CD4-positive, CD25-positive, alpha-beta regulatory T cell (primary cell): Measurements from ENCODE around the gene AIM2. TPM values are rescaled to one million over a fixed set of nuclear protein-coding genes. Genes with fewer than 3 reads are reported as not detected.

Source experiments
- ATAC-seq, 2 donors: fragments of 150-1000 bp; cut with Tn5 transposase; one replicate each; pipeline ENCODE4 v1.10.0; 2021; ENCODE audit warnings: low read depth in 2 of 2, moderate number of reproducible peaks in 2 of 2, moderate library complexity in 1 of 2
- DNase-seq, 3 donors: peaks; one replicate each; pipeline versions ENCODE4 v3.0.0 to v3.0.0-alpha.2; 2012 to 2022; ENCODE audit warnings: mixed read lengths in 1 of 3
- H3K27ac ChIP-seq: one replicate; pipeline ENCODE4 v1.7.0; 2013; ENCODE audit warnings: mild to moderate bottlenecking, low read length; ENCODE audit not compliant: insufficient read depth, poor library complexity, severe bottlenecking
- H3K27me3 ChIP-seq: one replicate; pipeline ENCODE4 v1.7.0; 2013; ENCODE audit warnings: low read length; ENCODE audit not compliant: control insufficient read depth, insufficient read depth
- H3K36me3 ChIP-seq: one replicate; pipeline ENCODE4 v1.7.0; 2013; ENCODE audit warnings: mild to moderate bottlenecking, low read length, moderate library complexity; ENCODE audit not compliant: control insufficient read depth, insufficient read depth
- H3K4me1 ChIP-seq: 2 replicates; pipeline ENCODE4 v1.7.0; 2013; ENCODE audit warnings: mild to moderate bottlenecking, low read length; ENCODE audit not compliant: insufficient read depth, control insufficient read depth, poor library complexity, severe bottlenecking
- H3K4me3 ChIP-seq: one replicate; pipeline ENCODE4 v1.7.0; 2013; ENCODE audit warnings: low read depth, mild to moderate bottlenecking, low read length, moderate library complexity
- H3K9me3 ChIP-seq, 2 experiments: 1 replicate in 1 of 2; 2 replicates in 1 of 2; pipeline ENCODE4 v1.7.0; 2013; ENCODE audit warnings: low read length in 2 of 2, mild to moderate bottlenecking in 1 of 2, moderate library complexity in 1 of 2; ENCODE audit not compliant: control insufficient read depth in 2 of 2
- H3K27ac Mint-ChIP-seq, 3 donors: one replicate each; pipeline ENCODE4 v1.8.0; 2020 to 2022; ENCODE audit warnings: mild to moderate bottlenecking in 3 of 3, mixed read lengths in 3 of 3, moderate library complexity in 2 of 3
- H3K27me3 Mint-ChIP-seq: one replicate; pipeline ENCODE4 v1.8.0; 2022; ENCODE audit warnings: mild to moderate bottlenecking, mixed read lengths
- H3K36me3 Mint-ChIP-seq: one replicate; pipeline ENCODE4 v1.8.0; 2020; ENCODE audit warnings: mixed read lengths
- H3K4me1 Mint-ChIP-seq, 4 donors: one replicate each; pipeline ENCODE4 v1.8.0; 2020 to 2022; ENCODE audit warnings: mixed read lengths in 4 of 4, mild to moderate bottlenecking in 1 of 4
- H3K4me3 Mint-ChIP-seq, 4 donors: one replicate each; pipeline ENCODE4 v1.8.0; 2020 to 2022; ENCODE audit warnings: mild to moderate bottlenecking in 4 of 4, mixed read lengths in 4 of 4, moderate library complexity in 3 of 4
- H3K9me3 Mint-ChIP-seq, 7 donors: one replicate each; pipeline ENCODE4 v1.8.0; 2020 to 2022; ENCODE audit warnings: mixed read lengths in 7 of 7, mild to moderate bottlenecking in 3 of 7, moderate library complexity in 2 of 7
- polyA plus RNA-seq, 4 donors: library from polyadenylated mRNA; unstranded; fragments of 300-500 nt; fragmentation: Illumina TruSeq; gene quantifications; one replicate each; pipeline ENCODE4 v1.2.3, GENCODE V29; 2021
- total RNA-seq: library from RNA; stranded (reverse); gene quantifications from one replicate; pipeline ENCODE4 v1.2.3, GENCODE V29; 2022

Gene AIM2
- total and polyA plus RNA-seq, 5 donors from 2014 or later: 6.2 to 13.5 (median 7.4) TPM

DNA sequence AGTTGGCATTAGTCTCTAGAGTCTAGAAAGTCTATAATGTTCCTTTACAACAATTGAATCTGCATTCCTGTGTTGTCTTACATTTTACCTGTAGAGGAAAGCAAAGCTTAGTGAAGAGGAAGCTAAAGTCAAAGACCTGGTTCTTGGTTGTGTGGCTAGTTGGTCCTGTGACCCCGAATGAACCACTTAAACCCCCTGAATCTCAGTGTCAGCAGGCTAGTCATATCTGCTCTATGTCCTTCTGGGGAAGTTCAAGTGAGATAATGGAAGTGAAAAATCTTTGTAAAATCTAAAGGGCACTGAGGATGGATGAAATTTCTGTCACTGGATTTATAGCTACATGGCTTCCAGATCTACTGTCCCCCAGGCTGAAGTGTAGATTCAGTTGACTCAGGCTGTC is 24.0 kb upstream of the AIM2 start:
- no peak overlapping the region for H3K4me3 ChIP-seq
- H3K36me3 ChIP-seq: no peaks in the 10 kb centered on the region
- Mint-ChIP-seq H3K36me3 (no peaks in the 10 kb centered on the region), H3K4me1 (no peaks in the 10 kb centered on the region), H3K9me3 (no peaks in the 10 kb centered on the region), H3K27me3 (peaks cover 22% of the 10 kb centered on the region), H3K27ac (no peak overlapping the region), H3K4me3 (no peak overlapping the region)
- peaks cover 3% of the 10 kb centered on the region for H3K27me3 ChIP-seq
- H3K9me3 ChIP-seq: no peaks in the 10 kb centered on the region
- ATAC-seq (no peak), DNase-seq (no peak)
- H3K4me1 ChIP-seq: no peaks in the 10 kb centered on the region
- no peak overlapping the region for H3K27ac ChIP-seq

- Mint-ChIP-seq H3K9me3 (no peaks in the 10 kb centered on the region), H3K27ac (no peak overlapping the region), H3K4me1 (no peaks in the 10 kb centered on the region), H3K4me3 (no peak overlapping the region), H3K27me3 (peaks cover 22% of the 10 kb centered on the region), H3K36me3 (no peaks in the 10 kb centered on the region)
- no peak overlapping the region for H3K27ac ChIP-seq
- ATAC-seq: no peak
- no peak overlapping the region for H3K4me3 ChIP-seq
- H3K36me3 ChIP-seq: no peaks in the 10 kb centered on the region
- no peak for DNase-seq
- H3K9me3 ChIP-seq: no peaks in the 10 kb centered on the region
- no peaks in the 10 kb centered on the region for H3K4me1 ChIP-seq
- H3K27me3 ChIP-seq: peaks cover 3% of the 10 kb centered on the region
Observed at GRCh38 chr1:159098596-159098995, 22.0 kb upstream of the AIM2 start.

GRCh38 chr1:159092036-159092760 is 15.6 kb upstream of the AIM2 start:
- peak overlapping the region; percentile 25 for H3K27ac ChIP-seq
- H3K27me3 ChIP-seq: peaks cover 3% of the 10 kb centered on the region
- no peaks in the 10 kb centered on the region for H3K36me3 ChIP-seq
- Mint-ChIP-seq H3K9me3 (no peaks in the 10 kb centered on the region), H3K36me3 (no peaks in the 10 kb centered on the region), H3K27me3 (peaks cover 3% of the 10 kb centered on the region), H3K27ac (peak overlapping the region in 2 of 3 donors; percentile 77 to 79), H3K4me3 (peak overlapping the region in 1 of 4 donors; percentile 11), H3K4me1 (peaks cover 5 to 16% (median 11%) of the 10 kb centered on the region in 4 donors)
- no peak overlapping the region for H3K4me3 ChIP-seq
- ATAC-seq (peak; percentile 48 to 50), DNase-seq (peak in 2 of 3 donors; percentile 13 to 35)
- H3K9me3 ChIP-seq: no peaks in the 10 kb centered on the region
- H3K4me1 ChIP-seq: no peaks in the 10 kb centered on the region

- Histone ChIP-seq H3K9me3 (no peaks in the 10 kb centered on the region), H3K27me3 (no peaks in the 10 kb centered on the region), H3K4me1 (no peaks in the 10 kb centered on the region), H3K27ac (no peak overlapping the region), H3K36me3 (no peaks in the 10 kb centered on the region), H3K4me3 (no peak overlapping the region)
- Mint-ChIP-seq H3K4me1 (peaks cover 5 to 16% (median 11%) of the 10 kb centered on the region in 4 donors), H3K27ac (peak overlapping the region; percentile 2 to 53 (median 11)), H3K4me3 (no peak overlapping the region), H3K27me3 (no peaks in the 10 kb centered on the region), H3K36me3 (no peaks in the 10 kb centered on the region), H3K9me3 (no peaks in the 10 kb centered on the region)
- DNase-seq (peak in 2 of 3 donors; percentile 5 to 34), ATAC-seq (peak; percentile 46 to 63)
Observed at GRCh38 chr1:159091607-159092031, 15.1 kb upstream of the AIM2 start.

GRCh38 chr1:159091180-159091560 is 14.6 kb upstream of the AIM2 start:
- H3K27me3 ChIP-seq: no peaks in the 10 kb centered on the region
- H3K9me3 Mint-ChIP-seq: no peaks in the 10 kb centered on the region
- no peaks in the 10 kb centered on the region for H3K36me3 Mint-ChIP-seq

DNA sequence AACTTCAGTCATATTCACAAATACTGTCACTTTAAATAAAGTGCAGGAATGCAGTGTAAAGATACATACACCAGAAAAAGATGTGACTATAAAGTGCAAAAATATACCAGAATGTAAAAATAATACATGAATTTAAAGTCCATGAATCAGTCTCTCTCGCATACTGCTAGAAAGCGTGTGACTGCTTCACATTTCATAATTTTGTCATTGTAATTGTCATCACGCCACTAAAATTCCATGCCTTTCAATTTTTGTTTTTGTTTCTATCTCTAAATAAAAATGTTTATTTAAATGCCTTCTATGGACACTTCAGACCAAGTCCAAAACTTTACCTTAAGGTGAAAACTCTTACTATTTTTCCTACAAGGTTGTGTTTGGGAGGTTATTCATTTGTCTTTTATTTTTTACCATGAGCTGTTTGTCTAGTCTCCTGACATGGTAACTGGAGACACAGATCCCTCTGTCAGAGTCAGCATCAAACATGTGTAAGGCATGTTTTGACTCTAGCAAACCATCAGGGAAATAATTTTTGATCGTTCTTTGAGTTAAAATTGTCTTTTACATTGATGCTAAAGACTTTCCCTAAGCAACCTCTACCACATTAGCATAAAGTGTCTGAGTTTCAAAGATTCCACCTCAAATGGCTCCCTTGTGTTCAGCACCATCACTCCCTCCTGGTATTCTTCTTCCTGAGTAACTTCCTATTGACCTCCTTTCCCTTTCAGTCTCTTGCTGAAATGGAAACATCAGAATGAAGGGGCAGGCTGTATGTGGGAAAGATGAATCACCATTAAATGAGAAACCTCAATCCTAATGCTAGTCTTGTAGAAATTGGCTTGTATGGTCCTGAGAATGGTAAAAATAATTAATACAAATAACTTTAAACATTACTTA is 14.0 kb upstream of the AIM2 start:
- Mint-ChIP-seq H3K4me3 (no peak overlapping the region), H3K9me3 (no peaks in the 10 kb centered on the region), H3K4me1 (peaks cover 5 to 16% (median 11%) of the 10 kb centered on the region in 4 donors), H3K27me3 (no peaks in the 10 kb centered on the region), H3K36me3 (no peaks in the 10 kb centered on the region), H3K27ac (peak overlapping the region in 1 of 3 donors; percentile 27)
- no peak for ATAC-seq
- Histone ChIP-seq H3K27me3 (no peaks in the 10 kb centered on the region), H3K27ac (no peak overlapping the region), H3K9me3 (no peaks in the 10 kb centered on the region), H3K4me3 (no peak overlapping the region), H3K36me3 (no peaks in the 10 kb centered on the region), H3K4me1 (no peaks in the 10 kb centered on the region)
- no peak for DNase-seq

More at GRCh38 chr1:159091180-159091560, 14.6 kb upstream of the AIM2 start:
- no peak for DNase-seq
- no peak overlapping the region for H3K4me3 ChIP-seq
- peak overlapping the region in 1 of 3 donors; percentile 27 for H3K27ac Mint-ChIP-seq
- ATAC-seq: no peak
- no peaks in the 10 kb centered on the region for H3K27me3 Mint-ChIP-seq
- no peak overlapping the region for H3K4me3 Mint-ChIP-seq
- H3K4me1 Mint-ChIP-seq: peaks cover 5 to 16% (median 11%) of the 10 kb centered on the region in 4 donors
- no peak overlapping the region for H3K27ac ChIP-seq
- no peaks in the 10 kb centered on the region for H3K4me1 ChIP-seq
- H3K36me3 ChIP-seq: no peaks in the 10 kb centered on the region
- H3K9me3 ChIP-seq: no peaks in the 10 kb centered on the region

DNA sequence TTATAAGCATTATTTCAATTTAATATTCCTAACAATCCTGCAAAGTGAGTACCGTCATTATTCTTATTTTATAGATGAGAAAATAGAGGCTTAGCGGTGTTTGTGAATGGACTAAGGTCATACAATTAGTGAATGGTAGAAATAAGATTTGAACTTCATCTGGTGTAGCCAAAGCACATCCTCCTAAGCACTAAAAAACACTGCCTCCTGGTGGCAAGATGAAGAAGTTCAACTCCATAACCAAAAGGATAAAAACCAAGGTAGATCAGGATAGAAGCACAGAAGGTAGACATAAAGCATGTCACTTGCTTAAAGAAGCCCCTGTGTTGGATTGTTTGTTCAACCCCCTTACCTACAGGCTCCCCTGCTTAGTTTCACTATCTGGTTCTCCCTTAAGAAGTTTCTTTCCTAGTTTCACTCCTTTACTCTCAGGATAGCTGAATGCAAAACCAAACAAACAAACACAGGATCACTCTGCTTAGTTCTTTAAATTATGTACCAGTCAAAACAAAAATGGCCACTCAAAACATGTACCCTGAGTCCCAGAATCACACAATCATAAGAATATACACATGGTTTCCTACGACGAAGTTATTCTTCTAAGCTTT is 12.7 kb upstream of the AIM2 start:
- no peak overlapping the region for H3K27ac Mint-ChIP-seq
- ATAC-seq: no peak
- Histone ChIP-seq H3K27me3 (no peaks in the 10 kb centered on the region), H3K4me3 (no peak overlapping the region), H3K9me3 (no peaks in the 10 kb centered on the region), H3K4me1 (no peaks in the 10 kb centered on the region), H3K36me3 (no peaks in the 10 kb centered on the region), H3K27ac (no peak overlapping the region)
- no peak overlapping the region for H3K4me3 Mint-ChIP-seq
- no peaks in the 10 kb centered on the region for H3K36me3 Mint-ChIP-seq
- H3K9me3 Mint-ChIP-seq: no peaks in the 10 kb centered on the region
- peak in 2 of 3 donors; percentile 34 to 58 for DNase-seq
- no peaks in the 10 kb centered on the region for H3K27me3 Mint-ChIP-seq
- peaks cover 5 to 16% (median 11%) of the 10 kb centered on the region in 4 donors for H3K4me1 Mint-ChIP-seq
